ENCODE data around the gene POU4F2. TPM values are rescaled to one million over a fixed set of nuclear protein-coding genes. Genes with fewer than 3 reads are reported as not detected.

POU4F2 gene
- total and polyA plus RNA-seq, 2 donors (not counting 3 experiments of a cell fraction or from before 2014, with no cell fraction given), result not detected

GRCh38 chr4:146633471-146633800 is 5.3 kb upstream of the POU4F2 start:
- TF ChIP-seq GATA2 (IDR thresholded peaks at IDR 0.05; ENCODE audit: insufficient read depth, insufficient read length, low read depth, low read length) (no peak), EZH2 (IDR thresholded peaks at IDR 0.05; ENCODE audit: borderline replicate concordance, low read depth, low read length, severe bottlenecking) (no peak), POLR2AphosphoS5 (IDR thresholded peaks at IDR 0.05; ENCODE audit: insufficient read depth, low read depth, low read length) (no peak), POLR2A (IDR thresholded peaks at IDR 0.05; ENCODE audit: low read depth, low read length) (no peak), FOS (IDR thresholded peaks at IDR 0.05; ENCODE audit: borderline replicate concordance, insufficient read depth, low read length) (no peak), MYC (IDR thresholded peaks at IDR 0.05; ENCODE audit: low read depth, low read length) (no peak), JUN (IDR thresholded peaks at IDR 0.05; ENCODE audit: borderline replicate concordance, insufficient read depth, insufficient read length, low read depth) (no peak)
- TF ChIP-seq, protein P1, sequence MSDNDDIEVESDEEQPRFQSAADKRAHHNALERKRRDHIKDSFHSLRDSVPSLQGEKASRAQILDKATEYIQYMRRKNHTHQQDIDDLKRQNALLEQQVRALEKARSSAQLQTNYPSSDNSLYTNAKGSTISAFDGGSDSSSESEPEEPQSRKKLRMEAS (IDR thresholded peaks at IDR 0.05; ENCODE audit: insufficient read depth, insufficient read length), result no peak
- TF ChIP-seq, protein P2, sequence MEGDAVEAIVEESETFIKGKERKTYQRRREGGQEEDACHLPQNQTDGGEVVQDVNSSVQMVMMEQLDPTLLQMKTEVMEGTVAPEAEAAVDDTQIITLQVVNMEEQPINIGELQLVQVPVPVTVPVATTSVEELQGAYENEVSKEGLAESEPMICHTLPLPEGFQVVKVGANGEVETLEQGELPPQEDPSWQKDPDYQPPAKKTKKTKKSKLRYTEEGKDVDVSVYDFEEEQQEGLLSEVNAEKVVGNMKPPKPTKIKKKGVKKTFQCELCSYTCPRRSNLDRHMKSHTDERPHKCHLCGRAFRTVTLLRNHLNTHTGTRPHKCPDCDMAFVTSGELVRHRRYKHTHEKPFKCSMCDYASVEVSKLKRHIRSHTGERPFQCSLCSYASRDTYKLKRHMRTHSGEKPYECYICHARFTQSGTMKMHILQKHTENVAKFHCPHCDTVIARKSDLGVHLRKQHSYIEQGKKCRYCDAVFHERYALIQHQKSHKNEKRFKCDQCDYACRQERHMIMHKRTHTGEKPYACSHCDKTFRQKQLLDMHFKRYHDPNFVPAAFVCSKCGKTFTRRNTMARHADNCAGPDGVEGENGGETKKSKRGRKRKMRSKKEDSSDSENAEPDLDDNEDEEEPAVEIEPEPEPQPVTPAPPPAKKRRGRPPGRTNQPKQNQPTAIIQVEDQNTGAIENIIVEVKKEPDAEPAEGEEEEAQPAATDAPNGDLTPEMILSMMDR (IDR thresholded peaks at IDR 0.05; ENCODE audit: extremely low read depth in 1 of 2, insufficient read depth in 1 of 2, low read depth in 1 of 2, low read length in 2 of 2), result no peak
- dilution Hi-C loops (cut with MboI; ENCODE audit: extremely low pct_ligation_motif_present, low sequenced_read_pairs), result no loop called here
- no peak for FAIRE-seq
- H3K9me1 ChIP-seq (replicated peaks; ENCODE audit: control insufficient read depth, extremely low read depth, insufficient read depth, low read length), result no peaks in the 10 kb centered on the region
- H3K4me1 ChIP-seq (ENCODE audit: control insufficient read depth, extremely low read depth, insufficient read depth, low read length), result no peaks in the 10 kb centered on the region
- H3K79me2 ChIP-seq (ENCODE audit: control insufficient read depth, insufficient read depth, low read length), result no peaks in the 10 kb centered on the region
- H3K27me3 ChIP-seq (ENCODE audit: control insufficient read depth in 2 of 2, insufficient read depth in 2 of 2, low read length in 2 of 2), result peaks cover 66 to 90% of the 10 kb centered on the region in 2 experiments
- H3K9ac ChIP-seq (replicated peaks; ENCODE audit: extremely low read depth, insufficient read depth, low read length), result no peak overlapping the region
- no peak overlapping the region for H3K27ac ChIP-seq (ENCODE audit: insufficient read depth, low read depth, low read length)
- no peak overlapping the region for H3K4me3 ChIP-seq (replicated peaks in 1 of 3; ENCODE audit: insufficient read depth in 1 of 3, low read depth in 1 of 3, low read length in 3 of 3)
- no peaks in the 10 kb centered on the region for H4K20me1 ChIP-seq (replicated peaks; ENCODE audit: control insufficient read depth, extremely low read depth, insufficient read depth, low read length)
- intact Hi-C loops (cut with micrococcal nuclease), result no loop called here
- no peaks in the 10 kb centered on the region for H3K36me3 ChIP-seq (ENCODE audit: control insufficient read depth in 2 of 2, extremely low read depth in 1 of 2, insufficient read depth in 2 of 2, low read length in 2 of 2)
- H3K4me2 ChIP-seq (ENCODE audit: insufficient read depth, low read length), result no peak overlapping the region
- no peak overlapping the region for H2AFZ ChIP-seq (ENCODE audit: low read depth, low read length)
- H3K9me3 ChIP-seq (replicated peaks; ENCODE audit: control insufficient read depth, insufficient read depth, low read length), result no peaks in the 10 kb centered on the region
- ChIA-PET POLR2A (no interaction called here), CTCF (no interaction called here)
- no TSS peak for BruUV-seq (replicated peaks)
- no peak for DNase-seq (ENCODE audit: low read depth, low spot score)
